DND-41 (cell line): ENCODE measurements around the gene ADCY2.

Experiments
- ATAC-seq: fragments of 200-7000 bp; cut with Tn5 transposase; 3 replicates; pipeline ENCODE4 v1.9.1; 2021; ENCODE audit warnings: low read depth; ENCODE audit not compliant: insufficient read depth
- DNase-seq: peaks from one replicate; pipeline ENCODE4 v3.0.0-alpha.2; 2020
- H2AFZ ChIP-seq: 2 replicates; pipeline ENCODE4 v1.6.0; 2012; ENCODE audit warnings: low read depth, low read length
- H3K27ac ChIP-seq: 2 replicates; pipeline ENCODE4 v1.5.1; 2012; ENCODE audit warnings: low read length, inconsistent platforms
- H3K27me3 ChIP-seq: fragments of 200-600 bp; sonication (generic); 2 replicates; pipeline ENCODE4 v1.6.0; 2012; ENCODE audit warnings: low read length, mild to moderate bottlenecking, inconsistent platforms; ENCODE audit not compliant: insufficient read depth, poor library complexity
- H3K36me3 ChIP-seq: 2 replicates; pipeline ENCODE4 v1.5.1; 2012; ENCODE audit warnings: low read length, inconsistent platforms; ENCODE audit not compliant: insufficient read depth
- H3K4me1 ChIP-seq: 2 replicates; pipeline ENCODE4 v1.5.1; 2012; ENCODE audit warnings: mild to moderate bottlenecking, low read length; ENCODE audit not compliant: insufficient read depth
- H3K4me2 ChIP-seq: 2 replicates; pipeline ENCODE4 v1.6.0; 2012; ENCODE audit warnings: mild to moderate bottlenecking, moderate library complexity, low read length, inconsistent platforms; ENCODE audit not compliant: insufficient read depth
- H3K4me3 ChIP-seq, 2 experiments: fragments of 200-600 bp in 1 of 2; shearing (Covaris generic) in 1 of 2; 2 replicates each; pipeline ENCODE4 v1.5.1; 2012 to 2016; ENCODE audit warnings: inconsistent platforms in 2 of 2, low read length in 2 of 2, mild to moderate bottlenecking in 2 of 2, low read depth in 1 of 2, moderate library complexity in 1 of 2
- H3K79me2 ChIP-seq: 2 replicates; pipeline ENCODE4 v1.6.0; 2012; ENCODE audit warnings: low read length, inconsistent platforms; ENCODE audit not compliant: insufficient read depth
- H3K9ac ChIP-seq: 2 replicates; pipeline ENCODE4 v1.6.0; 2012; ENCODE audit warnings: low read depth, mild to moderate bottlenecking, inconsistent platforms, low read length, moderate library complexity
- H3K9me3 ChIP-seq: 2 replicates; pipeline ENCODE4 v1.5.1; 2012; ENCODE audit warnings: low read length, moderate library complexity, mild to moderate bottlenecking, inconsistent platforms; ENCODE audit not compliant: insufficient read depth, severe bottlenecking
- H4K20me1 ChIP-seq: 2 replicates; pipeline ENCODE4 v1.6.0; 2012; ENCODE audit warnings: low read length; ENCODE audit not compliant: insufficient read depth
- CTCF ChIP-seq: IDR thresholded peaks from 2 replicates; pipeline ENCODE4 v1.5.1; 2012; ENCODE audit warnings: borderline replicate concordance, low read length, moderate library complexity, mild to moderate bottlenecking; ENCODE audit not compliant: poor library complexity, severe bottlenecking; ENCODE audit errors: extremely low read depth
- EZH2 ChIP-seq: IDR thresholded peaks from 3 replicates; pipeline ENCODE4 v1.6.1; 2012; ENCODE audit warnings: borderline replicate concordance, low read depth, mild to moderate bottlenecking, moderate library complexity, low read length, inconsistent platforms; ENCODE audit not compliant: severe bottlenecking

The ADCY2 gene

GRCh38 chr5:7823594-7823993, 427.7 kb downstream of the ADCY2 start:
- no peak overlapping the region for H2AFZ ChIP-seq
- TF ChIP-seq CTCF (no peak), EZH2 (no peak)
- H3K27me3 ChIP-seq, result peaks cover 4% of the 10 kb centered on the region
- H3K4me1 ChIP-seq, result no peaks in the 10 kb centered on the region
- no peak overlapping the region for H3K27ac ChIP-seq
- no peaks in the 10 kb centered on the region for H3K9me3 ChIP-seq
- no peak overlapping the region for H3K4me2 ChIP-seq
- H3K4me3 ChIP-seq, result no peak overlapping the region
- H4K20me1 ChIP-seq, result no peaks in the 10 kb centered on the region; the same call in 1 of the 2 replicates
- no peak overlapping the region for H3K9ac ChIP-seq
- DNase-seq (no peak), ATAC-seq (no peak)
- no peaks in the 10 kb centered on the region for H3K79me2 ChIP-seq
- no peaks in the 10 kb centered on the region for H3K36me3 ChIP-seq

- Histone ChIP-seq H3K79me2 (no peaks in the 10 kb centered on the region), H3K9ac (no peak overlapping the region), H3K4me2 (no peak overlapping the region), H3K4me3 (no peak overlapping the region), H3K4me1 (no peaks in the 10 kb centered on the region), H3K27ac (no peak overlapping the region), H3K36me3 (no peaks in the 10 kb centered on the region), H2AFZ (no peak overlapping the region), H3K27me3 (peaks cover 15% of the 10 kb centered on the region), H3K9me3 (no peaks in the 10 kb centered on the region), H4K20me1 (no peaks in the 10 kb centered on the region; the same call in 1 of the 2 replicates)
- TF ChIP-seq CTCF, result no peak
- TF ChIP-seq EZH2, result no peak
- DNase-seq (no peak), ATAC-seq (no peak)
Measured at GRCh38 chr5:7824995-7825394, 429.1 kb downstream of the ADCY2 start.

- Histone ChIP-seq H3K9me3 (no peaks in the 10 kb centered on the region), H3K36me3 (no peaks in the 10 kb centered on the region), H4K20me1 (no peaks in the 10 kb centered on the region; the same call in 1 of the 2 replicates), H3K9ac (no peak overlapping the region), H3K4me2 (no peak overlapping the region), H3K4me3 (no peak overlapping the region), H3K27ac (no peak overlapping the region), H3K27me3 (peaks cover 17% of the 10 kb centered on the region), H2AFZ (no peak overlapping the region), H3K4me1 (no peaks in the 10 kb centered on the region), H3K79me2 (no peaks in the 10 kb centered on the region)
- TF ChIP-seq EZH2 (no peak), CTCF (no peak)
- no peak for DNase-seq
- no peak for ATAC-seq
Measured at GRCh38 chr5:7825630-7826029, 429.7 kb downstream of the ADCY2 start.

GRCh38 chr5:7827610-7828009, 431.7 kb downstream of the ADCY2 start:
- TF ChIP-seq EZH2 (no peak), CTCF (no peak)
- no peak for ATAC-seq
- peaks cover 26% of the 10 kb centered on the region for H3K27me3 ChIP-seq

More at GRCh38 chr5:7827610-7828009, 431.7 kb downstream of the ADCY2 start:
- Histone ChIP-seq H3K36me3 (no peaks in the 10 kb centered on the region), H3K4me3 (no peak overlapping the region), H3K4me1 (no peaks in the 10 kb centered on the region), H3K79me2 (no peaks in the 10 kb centered on the region), H4K20me1 (no peaks in the 10 kb centered on the region), H3K27ac (no peak overlapping the region), H3K9me3 (no peaks in the 10 kb centered on the region), H3K9ac (no peak overlapping the region), H2AFZ (no peak overlapping the region), H3K4me2 (no peak overlapping the region)
- no peak for DNase-seq
